Activated CD4-positive, alpha-beta memory T cell treated with anti-CD3 and anti-CD28 coated beads, Interleukin-2, amount 10 ng/mL, durations not matched to agents 7 days and 5 days (primary cell): Measurements from ENCODE around the gene GDNF. TPM values are rescaled to one million over a fixed set of nuclear protein-coding genes. Genes with fewer than 3 reads are reported as not detected.
"Not testable (repeated sequence)": the region's sequence is repeated elsewhere in the genome, so short reads cannot be mapped to it uniquely, and the experiment has no call there.

Source experiments
- CTCF ChIA-PET: fragments of 350-600 bp; sonication (Branson Sonifier 250); formaldehyde crosslinking; loops from one replicate; lab custom pipeline; 2021; ENCODE audit warnings: antibody characterized with exemption, inconsistent platforms; lab: Charles Lee
- POLR2A ChIA-PET: fragments of 350-600 bp; sonication (Branson Sonifier 250); formaldehyde crosslinking; loops from one replicate; lab custom pipeline; 2021; ENCODE audit warnings: antibody characterized with exemption; lab: Charles Lee
- DNase-seq: peaks from one replicate; pipeline ENCODE4 v3.0.0-alpha.2; 2020
- H3K27ac Mint-ChIP-seq: one replicate; pipeline ENCODE4 v1.8.0; 2021; ENCODE audit warnings: mild to moderate bottlenecking, mixed read lengths
- H3K27me3 Mint-ChIP-seq: one replicate; pipeline ENCODE4 v1.8.0; 2021; ENCODE audit warnings: mixed read lengths
- H3K36me3 Mint-ChIP-seq: one replicate; pipeline ENCODE4 v1.8.0; 2021; ENCODE audit warnings: low read depth, mixed read lengths
- H3K4me1 Mint-ChIP-seq: one replicate; pipeline ENCODE4 v1.8.0; 2021; ENCODE audit warnings: mixed read lengths
- H3K4me3 Mint-ChIP-seq: one replicate; pipeline ENCODE4 v1.8.0; 2021; ENCODE audit warnings: mild to moderate bottlenecking, mixed read lengths
- H3K9me3 Mint-ChIP-seq: one replicate; pipeline ENCODE4 v1.8.0; 2021; ENCODE audit warnings: mixed read lengths
- total RNA-seq, 2 experiments: library from RNA; stranded (reverse); gene quantifications; one replicate each; pipeline ENCODE4 v1.2.3, GENCODE V29; 2021

The GDNF gene
- total RNA-seq, 2 experiments from 2014 or later = not detected

DNA sequence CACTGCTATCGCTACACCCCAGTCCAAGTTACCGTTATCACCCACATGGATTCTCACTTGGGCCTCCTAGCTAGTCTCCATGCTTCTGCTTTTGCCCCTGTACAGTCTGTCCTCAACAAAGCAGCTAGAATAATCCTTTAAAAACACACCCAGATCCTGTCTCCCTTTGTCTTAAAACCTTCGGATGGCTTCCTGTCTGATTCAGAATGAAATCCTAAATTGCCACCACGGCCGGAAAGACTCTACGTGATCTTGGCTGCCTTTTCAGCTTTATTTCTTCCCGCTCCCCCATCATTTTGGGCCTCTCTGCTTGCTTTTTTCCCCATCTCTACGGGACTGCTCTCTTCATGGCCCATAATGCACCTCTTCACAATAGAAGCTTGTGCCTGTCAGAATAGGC is 33.4 kb downstream of the GDNF start:
- no peaks in the 10 kb centered on the region for H3K9me3 Mint-ChIP-seq
- peaks cover 7% of the 10 kb centered on the region for H3K27me3 Mint-ChIP-seq
- no peaks in the 10 kb centered on the region for H3K36me3 Mint-ChIP-seq
- ChIA-PET CTCF (no interaction called here), POLR2A (no interaction called here)
- no peaks in the 10 kb centered on the region for H3K4me1 Mint-ChIP-seq
- no peak for DNase-seq
- no peak overlapping the region for H3K4me3 Mint-ChIP-seq
- H3K27ac Mint-ChIP-seq = no peak overlapping the region

DNA sequence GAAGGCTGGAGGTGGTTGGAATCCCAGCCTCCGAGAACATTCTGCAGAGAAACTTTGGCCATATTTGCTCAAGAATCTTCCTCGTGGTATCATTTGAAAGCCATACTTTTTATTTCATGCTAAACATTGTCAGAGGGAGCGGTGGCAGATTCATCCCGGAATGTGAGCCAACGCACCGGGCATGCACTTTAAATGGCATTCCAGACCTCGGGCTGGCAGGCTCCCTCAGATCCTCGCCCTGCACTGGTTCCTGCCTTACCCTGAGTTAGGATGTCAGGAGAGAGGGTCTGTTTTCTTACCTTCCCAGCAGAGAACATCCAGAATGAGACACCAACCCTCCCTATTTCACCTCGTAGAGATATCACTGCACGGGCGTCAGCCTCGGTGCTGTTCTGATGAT is 33.8 kb downstream of the GDNF start:
- ChIA-PET POLR2A (no interaction called here), CTCF (no interaction called here)
- peaks cover 7% of the 10 kb centered on the region for H3K27me3 Mint-ChIP-seq
- H3K4me3 Mint-ChIP-seq = no peak overlapping the region
- no peak for DNase-seq
- H3K4me1 Mint-ChIP-seq = no peaks in the 10 kb centered on the region
- no peaks in the 10 kb centered on the region for H3K9me3 Mint-ChIP-seq
- no peaks in the 10 kb centered on the region for H3K36me3 Mint-ChIP-seq
- no peak overlapping the region for H3K27ac Mint-ChIP-seq

DNA sequence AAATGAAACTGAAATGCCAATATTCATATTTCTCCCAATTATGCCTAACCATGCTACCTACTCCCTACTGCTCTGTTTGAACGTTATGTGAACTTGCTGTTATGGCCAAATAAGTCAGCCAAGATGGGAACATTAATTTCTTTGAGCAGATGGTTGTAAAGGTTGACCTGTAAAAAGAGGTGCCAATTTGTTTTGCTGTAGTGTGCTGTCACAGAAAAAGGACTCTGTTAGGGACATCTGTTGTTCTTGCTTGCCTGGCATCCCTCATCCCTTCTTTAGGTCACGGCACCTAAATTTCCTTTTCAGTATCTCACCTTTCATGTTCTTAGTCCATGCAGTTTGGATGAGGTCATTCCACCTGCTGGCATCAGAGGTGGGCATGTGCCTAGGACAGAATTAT is 35.4 kb downstream of the GDNF start:
- POLR2A ChIA-PET = no interaction called here
- Mint-ChIP-seq H3K9me3 (no peaks in the 10 kb centered on the region), H3K4me1 (no peaks in the 10 kb centered on the region), H3K36me3 (no peaks in the 10 kb centered on the region), H3K4me3 (no peak overlapping the region), H3K27me3 (peaks cover 7% of the 10 kb centered on the region), H3K27ac (no peak overlapping the region)
- no peak for DNase-seq
- CTCF ChIA-PET = no interaction called here

DNA sequence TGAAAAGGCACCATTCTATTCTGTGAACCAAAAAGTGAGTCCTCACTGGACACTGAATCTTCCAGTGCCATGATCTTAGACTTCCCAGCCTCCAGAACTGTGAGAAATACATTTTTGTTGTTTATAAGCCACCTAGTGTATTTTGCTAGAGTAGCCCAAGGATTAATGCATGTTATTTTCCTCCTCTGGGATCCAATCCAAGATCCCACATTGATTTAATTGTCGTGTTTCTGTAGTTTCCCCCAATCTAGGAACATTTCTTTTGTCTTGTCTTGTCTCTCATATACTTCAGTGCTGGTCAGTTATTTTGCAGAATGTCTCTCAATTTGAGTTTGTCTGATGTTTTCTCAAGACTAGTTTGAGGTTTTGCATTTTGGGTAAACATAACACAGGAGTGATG is 36.4 kb downstream of the GDNF start:
- H3K36me3 Mint-ChIP-seq = no peaks in the 10 kb centered on the region
- POLR2A ChIA-PET = no interaction called here
- peaks cover 7% of the 10 kb centered on the region for H3K27me3 Mint-ChIP-seq
- CTCF ChIA-PET = no interaction called here
- H3K27ac Mint-ChIP-seq = no peak overlapping the region
- no peaks in the 10 kb centered on the region for H3K9me3 Mint-ChIP-seq
- no peaks in the 10 kb centered on the region for H3K4me1 Mint-ChIP-seq
- H3K4me3 Mint-ChIP-seq = no peak overlapping the region
- no peak for DNase-seq

DNA sequence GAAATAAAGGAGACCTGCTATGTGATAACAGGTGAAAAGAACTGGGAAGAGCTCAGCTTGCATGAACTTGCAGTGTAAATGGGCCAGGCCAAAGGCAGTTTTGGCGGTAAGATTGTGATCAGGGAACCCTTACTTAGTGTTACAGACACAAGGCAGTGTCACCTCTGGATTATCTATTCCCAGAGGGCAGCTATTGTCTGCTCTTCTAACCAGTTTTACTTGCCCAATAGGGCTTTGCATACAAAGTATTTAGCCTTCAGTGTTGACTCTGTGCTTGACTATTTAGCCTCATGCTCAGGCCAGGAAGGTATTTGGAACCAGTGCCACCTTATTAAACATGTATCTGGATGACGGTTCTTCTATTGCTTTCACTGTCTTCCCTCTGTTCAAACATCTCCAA is 38.3 kb downstream of the GDNF start:
- CTCF ChIA-PET = no interaction called here
- no peaks in the 10 kb centered on the region for H3K9me3 Mint-ChIP-seq

DNA sequence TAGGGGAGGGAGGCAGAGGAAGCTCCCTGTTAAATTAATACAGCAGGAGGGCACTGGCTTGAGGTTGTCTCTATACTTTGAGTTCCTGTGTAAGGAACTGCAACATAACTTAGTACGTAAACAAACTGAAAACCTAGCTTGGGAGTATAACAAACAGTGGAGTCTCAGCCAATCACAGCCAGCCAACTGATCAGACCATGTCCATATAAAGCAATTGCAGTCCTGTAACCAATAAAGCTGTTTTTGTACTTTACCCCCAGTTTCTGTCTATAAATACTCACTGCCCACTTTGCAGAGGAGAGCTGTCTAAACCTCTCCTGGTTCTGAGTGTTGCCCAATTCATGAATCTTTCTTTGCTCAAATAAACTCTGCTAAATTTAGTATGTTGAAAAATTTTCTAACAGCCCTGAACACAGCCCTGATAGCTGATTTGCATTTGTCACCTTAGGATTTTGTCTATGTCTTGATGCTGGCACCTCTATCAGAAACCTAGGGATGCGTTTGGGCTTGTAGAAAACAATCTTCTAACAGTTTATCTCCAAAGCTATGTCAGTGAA is 39.9 kb downstream of the GDNF start:
- ChIA-PET CTCF (no interaction called here), POLR2A (no interaction called here)
- Mint-ChIP-seq H3K36me3 (no peaks in the 10 kb centered on the region), H3K27ac (no peak overlapping the region), H3K9me3 (peaks cover 3% of the 10 kb centered on the region), H3K4me3 (no peak overlapping the region), H3K27me3 (peaks cover 6% of the 10 kb centered on the region), H3K4me1 (no peaks in the 10 kb centered on the region)
- DNase-seq = no peak

More for the DNA sequence above, 38.3 kb downstream of the GDNF start:
- Mint-ChIP-seq H3K4me3 (no peak overlapping the region), H3K27ac (no peak overlapping the region), H3K27me3 (peaks cover 13% of the 10 kb centered on the region), H3K36me3 (no peaks in the 10 kb centered on the region), H3K4me1 (no peaks in the 10 kb centered on the region)
- DNase-seq = no peak
- POLR2A ChIA-PET = no interaction called here

DNA sequence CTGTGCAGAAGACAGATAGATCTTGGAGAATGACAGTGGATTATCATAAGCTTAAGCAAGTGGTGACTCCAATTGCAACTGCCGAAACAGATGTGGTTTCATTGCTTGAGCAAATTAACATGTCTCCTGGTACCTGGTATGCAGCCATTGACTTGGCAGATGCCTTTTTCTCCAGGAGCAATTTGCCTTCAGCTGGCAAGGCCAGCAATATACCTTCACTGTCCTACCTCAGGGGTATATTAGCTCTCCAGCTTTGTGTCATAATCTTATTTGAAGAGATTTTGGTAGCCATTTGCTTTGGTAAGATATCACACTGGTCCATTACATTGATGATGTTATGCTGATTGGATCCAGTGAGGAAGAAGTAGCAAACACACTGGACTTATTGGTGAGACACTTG is 43.4 kb downstream of the GDNF start:
- H3K9me3 Mint-ChIP-seq = peaks cover 16% of the 10 kb centered on the region

DNA sequence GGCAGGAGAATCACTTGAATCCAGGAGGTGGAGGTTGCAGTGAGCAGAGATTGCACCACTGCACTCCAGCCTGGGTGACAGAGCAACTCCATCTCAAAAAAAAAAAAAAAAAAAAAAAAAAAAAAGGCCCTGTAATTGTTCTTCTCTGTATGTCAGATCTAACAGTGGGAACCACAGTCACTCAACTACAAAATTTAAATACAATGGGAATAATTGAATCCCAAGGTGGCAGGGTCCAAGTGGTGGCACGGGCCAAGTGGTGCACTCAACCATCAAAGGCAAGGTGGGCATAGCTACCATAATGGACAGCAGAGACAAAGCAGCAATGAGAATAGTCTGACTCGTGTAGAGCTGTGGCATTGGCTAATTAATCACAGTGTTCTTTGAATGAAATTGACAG is 44.5 kb downstream of the GDNF start:
- H3K27me3 Mint-ChIP-seq, CTCF ChIA-PET, H3K27ac Mint-ChIP-seq, H3K36me3 Mint-ChIP-seq, H3K4me1 Mint-ChIP-seq, POLR2A ChIA-PET, H3K4me3 Mint-ChIP-seq, DNase-seq: not testable (repeated sequence)
- peaks cover 16% of the 10 kb centered on the region for H3K9me3 Mint-ChIP-seq

More for the DNA sequence above, 43.4 kb downstream of the GDNF start:
- POLR2A ChIA-PET, H3K4me1 Mint-ChIP-seq, H3K36me3 Mint-ChIP-seq, H3K27ac Mint-ChIP-seq, DNase-seq, H3K27me3 Mint-ChIP-seq, H3K4me3 Mint-ChIP-seq, CTCF ChIA-PET: not testable (repeated sequence)

DNA sequence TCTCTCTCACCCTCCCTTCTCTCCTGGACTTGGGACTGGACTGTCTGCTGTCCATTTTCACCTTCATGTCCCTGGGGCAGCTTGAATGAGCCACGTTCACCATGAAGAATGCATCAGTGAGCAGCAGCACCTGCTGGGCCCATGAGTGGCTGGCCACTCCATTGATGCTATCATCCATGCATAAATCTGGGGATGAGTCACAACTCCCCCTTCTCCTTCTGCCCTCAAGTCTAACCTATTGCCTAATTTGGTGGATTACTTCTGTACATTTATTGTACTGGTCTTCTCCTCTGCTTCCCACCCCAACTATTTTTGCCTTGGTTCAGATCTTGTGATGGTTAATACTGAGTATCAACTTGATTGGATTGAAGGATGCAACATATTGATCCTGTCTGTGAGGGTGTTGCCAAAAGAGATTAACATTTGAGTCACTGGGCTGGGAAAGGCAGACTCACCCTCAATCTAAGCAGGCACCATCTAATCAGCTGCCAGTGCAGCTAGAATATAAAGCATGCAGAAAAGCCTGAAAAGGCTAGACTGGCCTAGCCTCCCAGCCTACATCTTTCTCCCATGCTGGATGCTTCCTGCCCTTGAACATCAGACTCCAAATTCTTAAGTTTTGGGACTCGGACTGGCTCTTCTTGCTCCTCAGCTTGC is 46.7 kb downstream of the GDNF start:
- peaks cover 16% of the 10 kb centered on the region for H3K9me3 Mint-ChIP-seq
- H3K27me3 Mint-ChIP-seq = peaks cover 8% of the 10 kb centered on the region
- no peaks in the 10 kb centered on the region for H3K4me1 Mint-ChIP-seq
- H3K36me3 Mint-ChIP-seq = peaks cover 5% of the 10 kb centered on the region
- CTCF ChIA-PET = no interaction called here
- POLR2A ChIA-PET = no interaction called here
- H3K4me3 Mint-ChIP-seq = no peak overlapping the region
- no peak for DNase-seq
- no peak overlapping the region for H3K27ac Mint-ChIP-seq

DNA sequence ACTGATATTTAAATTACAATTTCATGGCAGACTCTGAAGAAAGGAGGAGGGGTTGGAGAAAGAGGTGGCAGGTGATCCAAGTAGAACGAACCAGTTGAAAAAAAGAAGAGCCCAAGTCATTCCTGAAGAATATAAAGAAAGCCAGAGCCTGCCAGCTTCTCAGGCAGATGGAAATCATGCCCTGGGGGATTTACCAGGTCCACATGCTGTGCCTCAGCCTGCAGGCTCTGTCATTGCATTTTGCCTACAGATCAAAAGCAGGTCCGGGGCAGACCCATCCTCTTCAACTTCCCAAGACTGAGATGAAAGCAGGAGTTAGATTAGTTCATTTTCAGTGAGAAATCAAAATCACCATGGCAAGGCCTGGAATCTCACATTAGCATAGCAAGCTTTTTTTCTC is 48.5 kb downstream of the GDNF start:
- no peak for DNase-seq
- peaks cover 5% of the 10 kb centered on the region for H3K27me3 Mint-ChIP-seq
- peaks cover 5% of the 10 kb centered on the region for H3K36me3 Mint-ChIP-seq
- H3K9me3 Mint-ChIP-seq = peaks cover 16% of the 10 kb centered on the region
- no peaks in the 10 kb centered on the region for H3K4me1 Mint-ChIP-seq
- H3K27ac Mint-ChIP-seq = no peak overlapping the region
- POLR2A ChIA-PET = no interaction called here
- CTCF ChIA-PET = interaction anchor here (1.2 kb wide), 1 partner anchor 16 kb away, joined by 4 read pairs; no protein-coding TSS in a partner anchor
- H3K4me3 Mint-ChIP-seq = no peak overlapping the region

DNA sequence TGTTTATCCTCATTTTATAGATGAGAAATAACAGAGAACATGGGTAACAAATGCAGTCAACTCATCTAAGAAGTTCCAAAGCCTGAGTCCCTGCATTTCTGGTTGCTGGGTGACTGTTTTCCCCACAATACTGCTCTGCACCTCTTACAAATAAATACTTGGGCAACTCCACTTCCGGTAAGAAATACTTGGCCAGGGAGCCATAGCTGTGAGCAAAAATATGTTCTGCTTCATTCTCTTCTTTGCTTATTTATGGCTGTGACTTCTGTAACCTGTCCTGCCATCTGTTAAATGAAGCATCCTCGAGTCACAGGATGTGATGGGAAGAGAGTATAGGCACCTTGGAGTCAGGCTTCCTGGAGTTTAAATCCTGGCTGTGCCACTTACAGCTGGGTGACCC is 49.9 kb downstream of the GDNF start:
- Mint-ChIP-seq H3K36me3 (peaks cover 5% of the 10 kb centered on the region), H3K27me3 (peaks cover 7% of the 10 kb centered on the region), H3K4me1 (no peaks in the 10 kb centered on the region), H3K9me3 (peaks cover 13% of the 10 kb centered on the region), H3K27ac (no peak overlapping the region), H3K4me3 (no peak overlapping the region)
- DNase-seq = no peak
- CTCF ChIA-PET = no interaction called here
- POLR2A ChIA-PET = no interaction called here

DNA sequence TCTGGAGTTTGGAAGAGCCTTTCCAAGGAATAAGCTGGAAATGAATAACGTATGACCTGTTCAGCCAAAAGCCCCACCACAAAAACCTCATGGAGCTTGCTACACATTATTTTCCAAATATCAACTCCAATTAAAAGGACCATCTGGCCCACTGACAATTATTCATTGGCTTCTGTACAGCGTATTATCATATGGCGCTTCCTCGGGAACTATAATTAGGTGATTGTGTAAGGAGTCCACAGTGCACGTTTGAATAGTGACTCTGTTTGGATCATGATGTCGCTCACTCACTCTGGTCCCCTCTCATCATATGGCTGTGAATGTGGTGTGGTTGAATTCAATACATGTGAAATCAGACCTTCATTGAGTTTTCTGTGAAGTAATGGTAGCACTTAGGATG is 52.1 kb downstream of the GDNF start:
- no peak for DNase-seq
- ChIA-PET POLR2A (no interaction called here), CTCF (interaction anchor here (0.6 kb wide), 1 partner anchor 373 kb away, joined by 3 read pairs; no protein-coding TSS in a partner anchor)
- Mint-ChIP-seq H3K36me3 (no peaks in the 10 kb centered on the region), H3K4me1 (no peaks in the 10 kb centered on the region), H3K27me3 (peaks cover 6% of the 10 kb centered on the region), H3K9me3 (peaks cover 4% of the 10 kb centered on the region), H3K27ac (no peak overlapping the region), H3K4me3 (no peak overlapping the region)

DNA sequence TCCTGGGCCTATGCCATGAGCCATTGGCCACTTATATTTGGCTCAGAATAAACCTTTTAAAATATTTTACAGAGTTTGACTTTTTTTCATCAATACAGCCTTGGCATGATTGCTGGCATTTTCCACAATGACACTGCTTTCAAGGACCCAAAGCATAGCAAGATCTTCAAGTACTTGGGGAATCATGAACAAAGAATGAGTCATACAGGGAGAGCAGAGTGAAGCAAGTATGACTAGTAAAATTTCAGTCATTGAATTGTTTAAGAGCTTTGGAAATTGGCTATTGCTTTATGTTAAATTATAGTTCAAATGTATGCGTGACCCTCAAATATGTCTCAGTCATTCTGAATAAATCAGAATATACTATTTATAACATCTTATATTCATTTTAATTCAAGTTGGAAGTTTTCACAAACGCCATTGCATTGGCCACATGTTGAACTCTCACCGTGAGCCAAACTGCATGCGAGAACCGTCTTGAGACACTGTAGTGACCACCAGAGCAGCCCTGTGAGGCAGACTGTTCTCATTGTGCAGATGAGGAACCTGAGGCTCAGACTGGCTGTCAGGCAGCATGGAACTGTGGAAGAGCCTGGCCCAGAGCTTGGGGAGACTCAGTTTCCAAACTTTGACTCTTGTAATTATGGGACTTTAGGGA is 52.9 kb downstream of the GDNF start:
- POLR2A ChIA-PET = no interaction called here
- Mint-ChIP-seq H3K9me3 (peaks cover 4% of the 10 kb centered on the region), H3K27me3 (peaks cover 12% of the 10 kb centered on the region)

DNA sequence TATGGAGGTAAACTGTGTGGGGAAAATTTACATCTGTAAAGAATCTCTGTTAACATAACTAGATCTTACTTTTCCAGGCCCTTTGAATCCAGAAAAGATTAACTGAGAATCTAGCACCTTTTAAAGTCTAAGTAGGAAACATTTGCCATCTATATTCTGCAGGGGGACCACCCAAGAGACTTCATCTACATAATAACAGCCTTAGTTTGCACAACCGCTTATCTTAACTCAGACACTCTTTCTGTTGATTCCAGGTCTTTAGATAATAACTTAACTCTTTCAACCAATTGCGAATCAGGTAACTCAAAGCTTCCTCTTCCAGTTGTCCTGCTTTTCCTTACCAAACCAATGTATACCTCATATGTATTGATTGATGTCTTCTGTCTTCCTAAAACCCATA is 53.4 kb downstream of the GDNF start:
- no peaks in the 10 kb centered on the region for H3K4me1 Mint-ChIP-seq
- peaks cover 12% of the 10 kb centered on the region for H3K27me3 Mint-ChIP-seq
- H3K4me3 Mint-ChIP-seq = no peak overlapping the region
- DNase-seq = no peak
- ChIA-PET POLR2A (no interaction called here), CTCF (no interaction called here)
- no peaks in the 10 kb centered on the region for H3K9me3 Mint-ChIP-seq
- H3K27ac Mint-ChIP-seq = no peak overlapping the region
- no peaks in the 10 kb centered on the region for H3K36me3 Mint-ChIP-seq

More for the DNA sequence above, 52.9 kb downstream of the GDNF start:
- no peak overlapping the region for H3K4me3 Mint-ChIP-seq
- CTCF ChIA-PET = no interaction called here
- no peak for DNase-seq
- H3K27ac Mint-ChIP-seq = no peak overlapping the region
- no peaks in the 10 kb centered on the region for H3K4me1 Mint-ChIP-seq
- no peaks in the 10 kb centered on the region for H3K36me3 Mint-ChIP-seq
